ENCODE measurements around the gene POLR1D.

DNA sequence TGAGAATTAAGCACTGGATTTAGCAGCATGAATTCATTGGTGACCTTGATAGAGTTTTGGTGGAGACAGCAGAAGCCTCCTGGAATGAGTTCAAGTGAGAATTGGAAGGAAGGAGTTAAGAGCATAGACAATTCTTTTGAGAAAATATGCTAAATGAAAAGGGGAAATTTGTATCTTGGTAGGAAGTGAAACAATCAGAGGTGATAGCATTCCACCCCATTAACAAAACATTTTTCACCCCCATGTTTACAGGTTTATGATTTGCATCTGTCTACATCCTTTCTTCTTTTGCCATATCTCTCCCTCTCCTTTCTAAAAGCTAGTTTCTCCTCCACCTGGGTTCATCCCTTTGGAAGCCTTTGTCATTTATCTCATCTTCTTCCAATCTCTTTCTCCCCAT is 28.8 kb upstream of the POLR1D start:
- no peak for TF ChIP-seq GATA2 (IDR thresholded peaks at IDR 0.05; ENCODE audit: low read depth, low read length)
- no peak for TF ChIP-seq GATA3 (IDR thresholded peaks at IDR 0.05; ENCODE audit: low read depth, low read length)
